ENCODE measurements around the gene CCR4.
"Not testable (repeated sequence)": the region's sequence is repeated elsewhere in the genome, so short reads cannot be mapped to it uniquely, and the experiment has no call there.

Gene CCR4

DNA sequence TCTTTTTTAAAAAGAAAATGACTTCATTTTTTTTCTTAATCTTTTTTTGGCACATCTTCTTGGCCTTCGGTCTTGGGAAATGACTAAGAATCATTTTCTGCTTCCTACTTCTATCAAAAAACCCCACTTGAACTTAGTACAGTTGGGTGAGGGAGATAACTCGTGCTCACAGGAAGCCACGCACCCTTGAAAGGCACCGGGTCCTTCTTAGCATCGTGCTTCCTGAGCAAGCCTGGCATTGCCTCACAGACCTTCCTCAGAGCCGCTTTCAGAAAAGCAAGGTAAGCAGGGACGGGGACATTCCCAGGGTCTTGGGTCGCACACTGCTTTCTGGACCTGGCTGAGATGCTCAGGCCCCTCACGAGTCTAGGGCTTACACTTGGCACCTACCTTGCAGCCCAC, at the start of gene CCR4:
TSS of gene CCR4 (plus strand) at position 235 of the 402 bp plus-strand sequence. CDS start 1,779 bp downstream, outside the sequence.
- Histone ChIP-seq H3K4me1 (no peaks in the 10 kb centered on the region), H3K27ac (no peak within 1 kb of the TSS), H3K27me3 (no peaks in the 10 kb centered on the region), H3K4me3 (no peak within 1 kb of the TSS), H3K36me3 (no peaks in the 10 kb centered on the region), H3K9me3 (no peaks in the 10 kb centered on the region)
- TF ChIP-seq CTCF (IDR thresholded peaks at IDR 0.05): no peak
- DNase-seq: no peak
- intact Hi-C loops (cut with DNase I; ENCODE audit: low total_unique reads): no loop called here

- H3K4me3 ChIP-seq: peak overlapping the region in 1 of 2 donors; percentile 48
- H3K27ac ChIP-seq; DNase-seq; H3K9me3 ChIP-seq; H3K36me3 ChIP-seq; H3K4me1 ChIP-seq; intact Hi-C loops (cut with DNase I; ENCODE audit: low total_unique reads): not testable (repeated sequence)
- peaks cover 0 to 30% of the 10 kb centered on the region in 2 donors for H3K27me3 ChIP-seq
Observed at GRCh38 chr3:32902887-32903371, 48.5 kb upstream of the CCR4 start.

- Histone ChIP-seq H3K4me1 (no peaks in the 10 kb centered on the region), H3K27me3 (peaks cover 0 to 21% of the 10 kb centered on the region in 2 donors), H3K9me3 (no peaks in the 10 kb centered on the region), H3K36me3 (no peaks in the 10 kb centered on the region), H3K4me3 (no peak overlapping the region), H3K27ac (no peak overlapping the region)
- no peak for DNase-seq
- intact Hi-C loops (cut with DNase I; ENCODE audit: low total_unique reads): no loop called here
- no peak for TF ChIP-seq CTCF (IDR thresholded peaks at IDR 0.05)
Observed at GRCh38 chr3:32903953-32904352, 47.5 kb upstream of the CCR4 start.

GRCh38 chr3:32909999-32910398, 41.4 kb upstream of the CCR4 start:
- no peak for TF ChIP-seq CTCF (IDR thresholded peaks at IDR 0.05)

GRCh38 chr3:32910954-32911353, 40.5 kb upstream of the CCR4 start:
- peaks cover 0 to 10% (median 8%) of the 10 kb centered on the region in 4 donors for H3K4me1 ChIP-seq
- DNase-seq: no peak
- no peak overlapping the region for H3K27ac ChIP-seq
- TF ChIP-seq CTCF (IDR thresholded peaks at IDR 0.05): no peak
- no peak overlapping the region for H3K4me3 ChIP-seq
- intact Hi-C loops (cut with DNase I; ENCODE audit: low total_unique reads): no loop called here
- no peaks in the 10 kb centered on the region for H3K9me3 ChIP-seq
- H3K27me3 ChIP-seq: no peaks in the 10 kb centered on the region
- no peaks in the 10 kb centered on the region for H3K36me3 ChIP-seq

More at GRCh38 chr3:32909999-32910398, 41.4 kb upstream of the CCR4 start:
- Histone ChIP-seq H3K4me1 (peaks cover 0 to 10% (median 8%) of the 10 kb centered on the region in 4 donors), H3K4me3 (no peak overlapping the region), H3K36me3 (no peaks in the 10 kb centered on the region), H3K27me3 (no peaks in the 10 kb centered on the region), H3K9me3 (no peaks in the 10 kb centered on the region), H3K27ac (no peak overlapping the region)
- intact Hi-C loops (cut with DNase I; ENCODE audit: low total_unique reads): no loop called here
- DNase-seq: no peak

DNA sequence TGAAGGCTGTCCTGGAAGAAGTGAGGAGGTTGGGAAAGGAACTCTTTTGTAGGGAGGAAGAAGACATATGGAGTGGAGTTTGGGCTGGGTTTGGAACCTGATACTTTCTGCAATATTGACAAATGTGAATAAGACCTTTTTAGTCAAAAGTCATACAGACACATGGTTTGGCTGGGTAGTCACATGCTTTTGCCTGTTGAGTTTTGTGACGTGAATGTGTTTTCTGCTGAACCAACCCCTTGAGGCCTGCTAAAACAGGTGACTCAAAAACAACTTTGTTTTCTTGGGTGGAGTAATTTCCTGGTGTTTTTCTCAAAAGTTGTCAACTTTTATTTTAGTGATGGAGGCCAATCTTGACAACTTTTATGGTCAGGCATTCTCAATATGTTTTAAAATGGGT, 39.4 kb upstream of the CCR4 start:
- H3K4me1 ChIP-seq: peaks cover 0 to 10% (median 8%) of the 10 kb centered on the region in 4 donors
- no peak for DNase-seq
- TF ChIP-seq CTCF (IDR thresholded peaks at IDR 0.05): no peak
- intact Hi-C loops (cut with DNase I; ENCODE audit: low total_unique reads): no loop called here
- no peaks in the 10 kb centered on the region for H3K36me3 ChIP-seq
- H3K27me3 ChIP-seq: no peaks in the 10 kb centered on the region
- no peak overlapping the region for H3K27ac ChIP-seq
- H3K9me3 ChIP-seq: peaks cover 0 to 4% (median 0%) of the 10 kb centered on the region in 3 donors
- H3K4me3 ChIP-seq: no peak overlapping the region

All from tibial artery (tissue), 4 donors.